PC-3 (cell line): ENCODE results near the gene STAT3.

Source experiments
- CTCF ChIP-seq: fragments of 300-600 bp; sonication (generic); conservative IDR thresholded peaks from 2 replicates; pipeline ENCODE4 v1.5.1; 2017; ENCODE audit warnings: antibody characterized with exemption, low read depth, mild to moderate bottlenecking, low read length
- EZH2 ChIP-seq: fragments of 300-600 bp; sonication (generic); IDR thresholded peaks from one replicate; pipeline ENCODE4 v1.6.1; 2017; ENCODE audit warnings: antibody characterized with exemption, mild to moderate bottlenecking, low read length; ENCODE audit not compliant: unreplicated experiment

- no peak for TF ChIP-seq CTCF
- no peak for TF ChIP-seq EZH2
Observed at GRCh38 chr17:42405963-42406495, 17.8 kb upstream of the STAT3 start.
